SK-N-MC (cell line): ENCODE data around the gene OSTC.

Experiments used
- EZH2 ChIP-seq: fragments of 200-600 bp; sonication (generic); IDR thresholded peaks from one replicate; pipeline ENCODE4 v1.6.1; 2017; ENCODE audit warnings: antibody characterized with exemption
- FOXP2 ChIP-seq: optimal IDR thresholded peaks from 2 replicates; pipeline ENCODE3; 2011; ENCODE audit warnings: mild to moderate bottlenecking, moderate library complexity; ENCODE audit not compliant: insufficient read depth; ENCODE audit errors: extremely low read length, control extremely low read depth
- POLR2AphosphoS5 ChIP-seq: IDR thresholded peaks from 2 replicates; pipeline ENCODE4 v1.6.1; 2012; ENCODE audit warnings: mild to moderate bottlenecking, low read depth, low read length, borderline replicate concordance

- TF ChIP-seq EZH2 (no peak), POLR2AphosphoS5 (no peak), FOXP2 (no peak)
Observed at GRCh38 chr4:108683479-108683878, 33.1 kb downstream of the OSTC start.
